Effector memory CD8-positive, alpha-beta T cell (primary cell): Measurements from ENCODE around the gene SETX.
A peak's percentile ranks its signal among the peaks of the same experiment; 100 is the strongest.
"Not testable (repeated sequence)": the region's sequence is repeated elsewhere in the genome, so short reads cannot be mapped to it uniquely, and the experiment has no call there.

Experiments
- ATAC-seq: fragments of 150-1000 bp; cut with Tn5 transposase; replicated peaks from 2 replicates; pipeline ENCODE4 v1.10.0; 2021; ENCODE audit warnings: mild to moderate bottlenecking, moderate library complexity
- DNase-seq, 3 experiments: peaks; one replicate each; pipeline ENCODE4 v3.0.0; 2021
- H3K27ac Mint-ChIP-seq, 2 donors: one replicate each; pipeline ENCODE4 v1.8.0; 2022; ENCODE audit warnings: mild to moderate bottlenecking in 2 of 2, mixed read lengths in 2 of 2, moderate library complexity in 2 of 2
- H3K27me3 Mint-ChIP-seq, 2 donors: one replicate each; pipeline ENCODE4 v1.8.0; 2022; ENCODE audit warnings: mixed read lengths in 2 of 2
- H3K36me3 Mint-ChIP-seq: one replicate; pipeline ENCODE4 v1.8.0; 2022; ENCODE audit warnings: mild to moderate bottlenecking, moderate library complexity, mixed read lengths; ENCODE audit not compliant: insufficient read depth
- H3K4me1 Mint-ChIP-seq, 2 donors: one replicate each; pipeline ENCODE4 v1.8.0; 2022; ENCODE audit warnings: low read depth in 2 of 2, mixed read lengths in 2 of 2
- H3K4me3 Mint-ChIP-seq, 2 donors: one replicate each; pipeline ENCODE4 v1.8.0; 2022; ENCODE audit warnings: mild to moderate bottlenecking in 2 of 2, mixed read lengths in 2 of 2, moderate library complexity in 2 of 2
- H3K9me3 Mint-ChIP-seq, 2 donors: one replicate each; pipeline ENCODE4 v1.8.0; 2022; ENCODE audit warnings: mixed read lengths in 2 of 2
- total RNA-seq, 9 experiments: gene quantifications; one replicate each; lab custom pipeline; 2026; lab: John Stamatoyannopoulos, UW

The SETX gene
- total RNA-seq, result 284 to 686 (median 439) reads per million in 9 experiments

DNA sequence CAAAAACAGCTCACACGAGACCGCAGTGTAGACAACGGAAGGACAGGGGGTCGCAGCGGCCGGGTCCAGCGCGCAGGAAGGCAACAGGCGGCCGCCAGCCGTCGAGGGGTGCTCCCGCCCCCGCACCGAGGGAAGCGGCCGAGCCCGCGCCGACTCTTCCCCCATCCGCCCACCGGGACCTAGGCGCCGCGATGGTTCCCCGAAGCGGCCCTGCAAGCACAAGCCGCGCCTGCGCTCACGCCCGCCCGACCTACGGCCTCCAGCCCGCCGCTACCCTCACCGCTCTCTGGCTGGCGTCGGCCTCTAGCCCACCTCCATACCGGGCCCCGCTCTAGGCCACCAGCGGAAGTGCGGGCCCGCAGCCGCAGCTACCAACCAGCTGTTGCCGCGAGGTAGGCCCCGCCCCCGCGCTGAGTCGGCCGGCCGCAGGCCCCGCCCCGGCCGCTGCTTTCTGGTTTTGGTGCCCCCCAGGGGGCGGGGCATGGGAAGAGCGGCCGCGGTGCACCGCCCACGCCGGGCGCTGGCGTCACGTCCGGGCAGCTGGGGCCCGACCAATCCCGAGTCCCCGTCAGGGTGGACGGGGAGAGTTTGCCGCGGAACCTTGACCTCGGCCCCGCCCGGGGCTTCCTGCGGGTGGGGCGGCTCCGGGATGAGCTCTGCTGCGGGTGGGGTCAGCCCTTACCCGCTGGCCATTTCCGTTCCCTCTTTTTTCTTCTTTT is at the start of gene SETX:
Gene SETX (minus strand): TSS at position 350 of the 719 bp plus-strand sequence. CDS start 5,558 bp downstream, outside the sequence.
- ATAC-seq (peak; percentile 82), DNase-seq (peak; percentile 81 to 87 (median 85))
- Mint-ChIP-seq H3K27me3 (no peaks in the 10 kb centered on the region), H3K36me3 (peaks cover 58% of the 10 kb centered on the region), H3K9me3 (no peaks in the 10 kb centered on the region), H3K4me3 (peak within 1 kb of the TSS; percentile 95), H3K4me1 (peaks cover 30 to 32% of the 10 kb centered on the region in 2 donors), H3K27ac (peak within 1 kb of the TSS; percentile 98)

DNA sequence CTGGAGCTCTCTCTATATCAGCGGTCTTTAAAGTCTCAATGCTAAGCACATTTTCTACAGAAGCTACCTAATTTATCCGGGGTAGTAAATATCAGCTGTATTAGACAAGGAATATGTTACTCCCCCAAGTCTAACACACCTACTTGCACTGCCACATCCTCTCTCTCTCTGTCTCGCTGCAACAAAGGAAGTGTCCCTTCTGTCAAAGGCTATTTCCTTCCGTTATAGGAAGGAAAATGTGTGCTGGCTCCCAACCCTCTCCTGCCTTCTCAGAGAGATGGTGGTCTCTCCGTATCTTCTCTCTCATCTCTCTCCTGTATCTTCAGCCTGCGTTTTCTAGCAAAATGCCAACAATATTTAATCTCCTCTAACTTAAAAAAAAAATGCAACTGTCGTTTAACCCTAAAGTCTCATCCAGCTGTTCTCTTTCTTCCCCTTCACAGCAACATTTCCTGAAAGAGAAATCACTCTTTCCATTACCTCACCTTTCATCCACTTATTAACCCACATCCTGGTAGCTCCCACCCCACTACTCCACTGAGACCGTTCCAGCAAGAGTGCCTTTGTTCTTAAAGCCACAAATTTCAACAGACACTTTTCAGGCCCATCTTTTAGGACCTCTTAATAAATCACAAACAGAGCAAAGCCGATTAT is 49.6 kb upstream of the SETX start:
- peaks cover 30 to 44% of the 10 kb centered on the region in 2 donors for H3K4me1 Mint-ChIP-seq
- peaks cover 48% of the 10 kb centered on the region for H3K36me3 Mint-ChIP-seq
- H3K9me3 Mint-ChIP-seq, result no peaks in the 10 kb centered on the region
- ATAC-seq, result no peak
- peak overlapping the region; percentile 5 to 90 for H3K4me3 Mint-ChIP-seq
- DNase-seq, result no peak
- H3K27me3 Mint-ChIP-seq, result no peaks in the 10 kb centered on the region
- H3K27ac Mint-ChIP-seq, result peak overlapping the region; percentile 89 to 93

GRCh38 chr9:132401824-132402223 is 47.0 kb upstream of the SETX start:
- no peaks in the 10 kb centered on the region for H3K27me3 Mint-ChIP-seq
- ATAC-seq (no peak), DNase-seq (no peak)
- H3K27ac Mint-ChIP-seq, result peak overlapping the region in 1 of 2 donors; percentile 65
- H3K36me3 Mint-ChIP-seq, result peaks cover 68% of the 10 kb centered on the region
- H3K4me1 Mint-ChIP-seq, result peaks cover 24 to 40% of the 10 kb centered on the region in 2 donors
- no peaks in the 10 kb centered on the region for H3K9me3 Mint-ChIP-seq
- no peak overlapping the region for H3K4me3 Mint-ChIP-seq

DNA sequence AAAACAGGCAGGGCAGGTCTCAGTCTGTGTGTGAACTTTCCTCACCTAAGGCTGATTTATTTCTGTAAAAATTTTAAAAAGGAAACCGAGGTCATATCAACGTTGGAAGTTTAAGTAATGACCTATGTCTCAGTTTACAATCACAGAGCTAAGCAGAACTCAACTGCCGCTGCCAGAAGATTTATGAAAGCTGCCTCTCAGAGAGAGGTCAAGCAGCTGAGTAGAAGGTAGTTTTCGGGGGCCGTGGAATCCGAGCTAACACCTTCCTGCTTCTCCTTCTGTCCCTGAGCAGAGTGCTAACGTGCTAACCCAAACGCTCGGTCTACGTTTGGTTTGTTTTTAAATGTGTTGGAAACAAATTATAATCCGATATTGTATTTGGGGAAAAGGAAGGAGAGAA is 40.8 kb upstream of the SETX start:
- Mint-ChIP-seq H3K4me3 (no peak overlapping the region), H3K9me3 (no peaks in the 10 kb centered on the region), H3K36me3 (peaks cover 91% of the 10 kb centered on the region), H3K27me3 (no peaks in the 10 kb centered on the region), H3K4me1 (no peaks in the 10 kb centered on the region), H3K27ac (no peak overlapping the region)
- ATAC-seq, result no peak
- no peak for DNase-seq

DNA sequence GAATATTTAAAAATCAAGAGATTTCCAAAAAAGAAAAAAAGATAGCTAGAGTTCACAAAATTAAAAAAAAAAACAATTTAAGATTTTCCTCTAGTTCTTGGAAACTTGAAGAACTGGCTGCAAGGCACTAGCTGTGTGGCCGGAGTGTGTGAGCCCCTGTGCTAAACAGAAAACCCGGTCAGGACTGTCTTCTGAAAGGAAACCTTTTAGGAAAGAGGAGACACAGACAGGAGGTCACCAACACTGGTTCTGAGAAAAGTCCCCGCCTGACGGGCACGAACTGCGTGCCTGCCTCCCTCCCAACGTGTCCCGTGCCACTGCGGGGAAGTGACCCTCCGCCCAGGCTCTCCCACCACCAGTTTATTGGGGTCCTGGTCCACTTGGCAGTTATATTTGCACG is 36.7 kb upstream of the SETX start:
- ATAC-seq, result no peak
- H3K4me3 Mint-ChIP-seq, result no peak overlapping the region
- H3K36me3 Mint-ChIP-seq, result peaks cover 91% of the 10 kb centered on the region
- no peak for DNase-seq
- no peak overlapping the region for H3K27ac Mint-ChIP-seq
- H3K27me3 Mint-ChIP-seq, result no peaks in the 10 kb centered on the region
- H3K9me3 Mint-ChIP-seq, result no peaks in the 10 kb centered on the region
- no peaks in the 10 kb centered on the region for H3K4me1 Mint-ChIP-seq

DNA sequence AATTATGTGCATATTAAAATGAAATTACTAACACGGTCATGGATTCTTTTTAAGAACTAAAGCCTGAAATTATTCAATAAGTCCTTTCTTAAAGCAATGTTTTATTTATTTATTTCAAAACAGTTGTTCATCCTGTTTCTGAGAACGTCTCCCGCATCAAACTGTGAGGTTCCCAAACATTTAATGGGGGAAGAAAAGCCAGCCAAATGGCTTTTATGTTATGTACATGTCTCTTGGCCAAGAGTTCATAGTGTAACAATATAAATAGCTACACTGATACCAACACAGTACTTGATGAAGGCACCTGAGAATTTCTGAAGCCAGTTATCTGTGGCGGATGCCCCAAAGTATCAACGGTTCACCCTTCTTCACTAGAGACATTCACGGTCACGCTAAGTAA is 36.2 kb upstream of the SETX start:
- ATAC-seq (no peak), DNase-seq (no peak)
- Mint-ChIP-seq H3K36me3 (peaks cover 88% of the 10 kb centered on the region), H3K4me3 (no peak overlapping the region), H3K4me1 (no peaks in the 10 kb centered on the region), H3K27me3 (no peaks in the 10 kb centered on the region), H3K27ac (no peak overlapping the region), H3K9me3 (no peaks in the 10 kb centered on the region)

DNA sequence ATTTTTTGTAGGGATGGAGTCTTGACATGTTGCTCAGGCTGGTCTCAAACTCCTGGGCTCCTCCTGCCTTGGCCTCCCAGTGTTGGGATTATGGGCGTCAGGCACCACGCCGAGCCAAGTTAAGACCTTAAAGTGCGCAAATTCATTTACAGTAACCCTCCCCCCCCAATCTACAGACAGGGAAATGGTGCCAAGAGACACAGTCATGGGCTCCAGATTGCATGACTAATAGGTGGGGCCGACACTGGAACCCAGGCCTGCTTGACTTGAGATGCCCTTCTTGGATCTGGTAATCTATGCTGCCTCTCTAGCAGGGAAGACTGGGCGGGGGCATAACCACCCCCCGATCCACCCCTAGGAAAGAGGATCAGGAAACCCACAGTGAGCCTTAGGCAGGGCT is 32.3 kb upstream of the SETX start:
- Mint-ChIP-seq H3K4me1 (no peaks in the 10 kb centered on the region), H3K27ac (no peak overlapping the region), H3K9me3 (no peaks in the 10 kb centered on the region), H3K36me3 (peaks cover 62% of the 10 kb centered on the region), H3K27me3 (no peaks in the 10 kb centered on the region), H3K4me3 (no peak overlapping the region)
- DNase-seq (no peak), ATAC-seq (no peak)

DNA sequence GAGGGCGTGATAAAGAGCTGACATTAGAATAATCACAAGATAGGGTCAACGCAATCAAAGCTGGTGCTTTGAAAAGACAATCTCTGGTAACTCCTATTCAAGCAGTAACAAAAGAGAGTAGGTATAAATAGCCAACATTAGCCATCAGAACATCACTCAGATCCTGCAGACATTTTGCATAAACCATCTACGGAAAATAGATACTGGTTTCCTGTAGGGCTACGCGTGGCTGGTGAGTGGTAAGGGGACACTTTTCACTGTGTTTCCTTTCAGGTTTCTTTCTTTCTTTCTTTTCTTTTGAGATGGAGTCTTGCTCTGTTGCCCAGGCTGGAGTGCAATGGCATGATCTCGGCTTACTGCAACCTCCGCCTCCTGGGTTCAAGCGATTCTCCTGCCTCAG is 29.6 kb upstream of the SETX start:
- DNase-seq (no peak), ATAC-seq (no peak)
- H3K36me3 Mint-ChIP-seq, result peaks cover 56% of the 10 kb centered on the region
- H3K9me3 Mint-ChIP-seq, result no peaks in the 10 kb centered on the region
- H3K4me1 Mint-ChIP-seq, result peaks cover 0 to 6% of the 10 kb centered on the region in 2 donors
- H3K27me3 Mint-ChIP-seq, result no peaks in the 10 kb centered on the region
- H3K27ac Mint-ChIP-seq, result no peak overlapping the region
- H3K4me3 Mint-ChIP-seq, result no peak overlapping the region

GRCh38 chr9:132383462-132383883 is 28.7 kb upstream of the SETX start:
- DNase-seq (no peak), ATAC-seq (peak; percentile 24)
- peaks cover 52% of the 10 kb centered on the region for H3K36me3 Mint-ChIP-seq
- H3K27ac Mint-ChIP-seq, result peak overlapping the region in 1 of 2 donors; percentile 14
- no peaks in the 10 kb centered on the region for H3K9me3 Mint-ChIP-seq
- H3K27me3 Mint-ChIP-seq, result no peaks in the 10 kb centered on the region
- no peak overlapping the region for H3K4me3 Mint-ChIP-seq
- peaks cover 0 to 6% of the 10 kb centered on the region in 2 donors for H3K4me1 Mint-ChIP-seq

DNA sequence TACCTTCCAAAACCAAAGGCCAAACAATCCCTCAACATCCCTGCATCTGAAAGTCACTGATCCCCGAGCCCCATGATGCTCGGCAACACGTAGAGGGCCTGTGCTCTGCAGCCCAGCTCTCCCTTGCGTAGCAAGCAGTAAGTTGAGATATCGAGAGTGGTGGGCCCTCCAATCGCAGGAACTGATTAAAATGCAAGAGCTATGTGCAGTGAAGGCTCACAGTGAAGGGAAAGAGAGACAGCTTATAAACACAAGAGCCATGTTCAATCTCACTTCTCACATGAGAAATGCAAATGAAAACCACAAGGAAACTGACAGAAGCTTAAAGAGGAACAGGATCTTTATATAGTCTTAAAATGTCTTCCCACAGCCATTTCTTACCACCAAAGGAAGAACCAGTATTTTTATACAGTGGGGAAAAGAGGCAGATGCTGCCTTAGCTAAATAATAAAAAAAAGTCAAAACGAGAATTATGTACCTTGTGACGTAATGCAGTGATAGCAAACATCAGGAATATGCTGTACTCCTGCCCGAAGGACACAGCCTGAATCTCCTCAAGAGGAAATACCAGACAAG is 27.3 kb upstream of the SETX start:
- H3K9me3 Mint-ChIP-seq, result no peaks in the 10 kb centered on the region
- no peak overlapping the region for H3K4me3 Mint-ChIP-seq
- no peak for DNase-seq
- H3K27me3 Mint-ChIP-seq, result no peaks in the 10 kb centered on the region
- H3K36me3 Mint-ChIP-seq, result peaks cover 41% of the 10 kb centered on the region
- H3K4me1 Mint-ChIP-seq, result peaks cover 0 to 6% of the 10 kb centered on the region in 2 donors
- peak overlapping the region in 1 of 2 donors; percentile 33 for H3K27ac Mint-ChIP-seq
- peak; percentile 42 for ATAC-seq

- DNase-seq, H3K4me3 Mint-ChIP-seq, H3K27ac Mint-ChIP-seq, ATAC-seq, H3K4me1 Mint-ChIP-seq, H3K27me3 Mint-ChIP-seq, H3K9me3 Mint-ChIP-seq: not testable (repeated sequence)
- peaks cover 50% of the 10 kb centered on the region for H3K36me3 Mint-ChIP-seq
Measured at GRCh38 chr9:132378416-132378815, 23.6 kb upstream of the SETX start.

GRCh38 chr9:132377769-132378168 is 23.0 kb upstream of the SETX start:
- H3K9me3 Mint-ChIP-seq, ATAC-seq, DNase-seq, H3K4me3 Mint-ChIP-seq, H3K27ac Mint-ChIP-seq, H3K27me3 Mint-ChIP-seq: not testable (repeated sequence)
- Mint-ChIP-seq H3K4me1 (peaks cover under 1 to 11% of the 10 kb centered on the region in 2 donors), H3K36me3 (peaks cover 50% of the 10 kb centered on the region)

DNA sequence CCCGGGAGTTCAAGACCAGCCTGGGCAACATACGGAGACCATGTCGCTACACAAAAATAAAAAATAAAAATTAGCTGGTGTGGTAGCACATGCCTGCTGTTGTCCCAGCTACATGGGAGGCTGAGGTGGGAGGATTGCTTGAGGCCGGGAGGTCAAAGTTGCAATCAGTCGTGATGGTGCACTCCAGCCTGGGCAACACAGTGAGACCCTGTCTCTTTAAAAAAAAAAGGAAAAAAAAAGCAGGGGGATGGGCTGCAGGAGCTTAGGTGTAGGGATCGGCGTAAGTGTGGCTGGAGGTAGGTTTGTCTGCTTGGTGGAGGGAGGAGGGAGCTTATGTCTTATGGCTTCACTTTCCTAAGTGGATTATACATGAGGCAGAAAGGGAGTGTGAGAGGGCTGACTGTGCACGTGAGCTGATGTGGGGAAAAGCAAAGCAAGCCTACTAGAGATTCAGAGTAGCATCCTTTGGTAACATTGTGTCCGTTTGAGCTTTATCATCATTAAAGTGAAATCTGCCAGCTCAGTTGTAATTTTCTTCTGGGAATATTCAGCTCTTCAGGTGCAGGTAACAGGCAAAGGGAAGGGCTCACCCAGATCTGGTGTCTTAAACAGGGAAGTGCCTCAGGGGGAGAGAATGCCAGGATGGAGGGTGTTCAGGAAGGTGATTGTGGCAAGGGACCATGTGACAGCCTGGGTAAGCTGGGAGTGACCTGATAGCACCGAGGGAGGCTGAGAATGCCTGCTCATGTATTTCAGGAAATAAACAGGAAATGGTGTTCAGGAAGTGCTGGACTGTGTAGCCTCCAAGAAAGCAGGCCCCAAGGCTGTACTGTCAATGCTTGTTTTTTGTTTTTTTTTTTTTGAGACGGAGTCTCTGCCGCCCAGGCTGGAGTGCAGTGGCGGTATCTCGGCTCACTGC is 17.6 kb upstream of the SETX start:
- Mint-ChIP-seq H3K4me3 (peak overlapping the region in 1 of 2 donors; percentile 5), H3K9me3 (no peaks in the 10 kb centered on the region)

More for the DNA sequence above, 17.6 kb upstream of the SETX start:
- peak overlapping the region; percentile 68 to 75 for H3K27ac Mint-ChIP-seq
- peaks cover 7 to 9% of the 10 kb centered on the region in 2 donors for H3K4me1 Mint-ChIP-seq
- DNase-seq, result no peak
- no peaks in the 10 kb centered on the region for H3K27me3 Mint-ChIP-seq
- H3K36me3 Mint-ChIP-seq, result peaks cover 20% of the 10 kb centered on the region
- no peak for ATAC-seq
